ENCODE results near the gene UBAC1.
A peak's percentile ranks its signal among the peaks of the same experiment; 100 is the strongest.
"Not testable (repeated sequence)": the region's sequence is repeated elsewhere in the genome, so short reads cannot be mapped to it uniquely, and the experiment has no call there.

Gene UBAC1

GRCh38 chr9:135932656-135933055 is 28.5 kb downstream of the UBAC1 start:
- no peak for DNase-seq

DNA sequence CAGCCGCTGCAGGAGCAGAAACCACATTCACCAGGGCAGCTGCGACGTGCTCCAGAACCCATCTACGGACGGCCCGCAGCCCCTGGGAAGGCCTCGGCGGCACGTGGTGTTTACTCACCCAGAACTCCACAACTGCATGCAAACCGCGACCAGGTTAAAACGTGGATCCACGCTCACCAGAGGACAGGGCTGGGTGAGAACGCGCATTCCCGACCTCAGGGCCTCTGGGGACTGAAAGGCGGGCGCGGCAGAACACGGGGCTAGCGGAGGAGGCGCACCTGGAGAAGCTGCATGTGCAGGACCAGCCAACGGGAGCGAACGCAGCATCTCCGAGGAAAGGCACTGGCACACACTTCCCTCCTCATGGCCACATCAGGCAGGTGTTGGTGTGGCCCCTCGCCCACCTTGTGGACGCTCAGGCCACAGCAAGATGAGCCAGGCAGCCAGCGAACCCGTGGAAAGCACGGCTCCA is 29.8 kb downstream of the UBAC1 start:
- DNase-seq = no peak

GRCh38 chr9:135930446-135931345 is 30.5 kb downstream of the UBAC1 start:
- no peak for DNase-seq

- no peak for DNase-seq
These were observed 31.3 kb downstream of the UBAC1 start for GRCh38 chr9:135929656-135930445.

GRCh38 chr9:135928731-135929655 is 32.2 kb downstream of the UBAC1 start:
- no peak for DNase-seq

- no peak for DNase-seq
These were observed 33.0 kb downstream of the UBAC1 start for GRCh38 chr9:135928074-135928730.

- DNase-seq = no peak
These were observed 33.8 kb downstream of the UBAC1 start for GRCh38 chr9:135927195-135928013.

DNA sequence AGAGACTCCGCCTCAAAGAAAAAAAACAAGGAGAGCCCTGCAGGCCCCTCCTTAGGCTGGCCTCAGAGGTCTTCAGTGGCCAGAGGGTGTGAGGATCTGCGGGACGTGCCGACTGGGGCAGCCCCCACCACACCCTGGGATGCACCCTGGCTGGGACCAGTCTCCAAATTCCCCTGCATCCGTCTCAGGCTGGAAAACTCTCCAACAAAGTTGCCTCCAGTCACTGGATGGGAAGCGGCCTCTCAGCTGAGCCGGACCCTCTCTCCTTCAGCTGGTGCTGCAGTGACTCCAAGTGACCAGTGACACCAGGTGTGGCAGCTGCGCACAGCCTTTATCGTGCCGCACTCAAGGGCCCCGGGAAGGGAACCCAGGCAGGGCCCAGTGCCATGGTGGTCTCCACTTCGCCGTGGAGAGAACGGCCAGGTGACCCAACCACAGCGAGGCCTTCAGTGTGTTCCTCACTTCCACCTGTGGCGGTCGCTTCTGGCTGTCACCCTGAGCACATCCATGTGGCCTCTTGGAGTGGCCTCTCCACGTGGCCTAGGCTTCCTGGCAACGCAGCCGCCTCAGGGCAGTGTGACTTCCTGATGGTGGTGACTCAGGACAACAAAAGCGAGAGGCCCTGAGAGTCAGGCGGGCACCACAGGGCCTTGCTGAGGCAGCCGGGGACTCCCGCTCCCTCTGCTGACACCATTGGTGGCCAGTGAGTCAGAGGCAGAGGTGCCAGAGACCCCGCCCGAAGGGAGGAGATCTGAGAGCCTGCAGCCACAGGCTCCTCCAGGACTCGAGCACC is 34.6 kb downstream of the UBAC1 start:
- DNase-seq = no peak

DNA sequence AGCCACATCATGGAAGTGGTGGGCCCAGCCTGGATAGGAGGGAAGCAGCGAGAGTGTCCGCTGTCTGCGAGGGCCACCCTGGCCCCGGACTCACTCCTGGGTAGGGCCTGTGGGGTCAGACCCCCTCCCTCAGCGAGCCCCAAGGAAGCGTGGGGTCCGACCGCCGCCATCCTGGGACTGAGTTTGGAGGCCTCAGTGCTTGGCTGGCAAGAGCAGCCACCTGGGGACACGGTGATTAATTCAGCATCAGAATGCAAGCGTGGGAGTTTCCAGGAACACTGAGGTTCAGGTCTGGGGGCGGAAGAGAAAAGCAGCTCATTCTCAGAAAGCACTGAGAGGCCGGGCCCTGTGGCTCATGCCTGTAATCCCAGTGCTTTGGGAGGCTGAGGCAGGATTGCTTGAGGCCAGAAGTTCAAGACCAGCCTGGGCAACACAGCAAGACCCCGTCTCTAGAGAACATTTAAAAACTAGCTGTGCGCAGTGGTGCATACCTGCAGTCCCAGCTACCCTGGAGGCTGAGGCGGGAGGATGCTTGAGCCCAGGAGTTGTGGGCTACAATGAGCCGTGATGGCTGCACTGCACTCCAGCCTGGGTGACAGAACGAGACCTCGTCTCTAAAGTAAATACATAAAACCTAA is 35.6 kb downstream of the UBAC1 start:
- DNase-seq = no peak

DNA sequence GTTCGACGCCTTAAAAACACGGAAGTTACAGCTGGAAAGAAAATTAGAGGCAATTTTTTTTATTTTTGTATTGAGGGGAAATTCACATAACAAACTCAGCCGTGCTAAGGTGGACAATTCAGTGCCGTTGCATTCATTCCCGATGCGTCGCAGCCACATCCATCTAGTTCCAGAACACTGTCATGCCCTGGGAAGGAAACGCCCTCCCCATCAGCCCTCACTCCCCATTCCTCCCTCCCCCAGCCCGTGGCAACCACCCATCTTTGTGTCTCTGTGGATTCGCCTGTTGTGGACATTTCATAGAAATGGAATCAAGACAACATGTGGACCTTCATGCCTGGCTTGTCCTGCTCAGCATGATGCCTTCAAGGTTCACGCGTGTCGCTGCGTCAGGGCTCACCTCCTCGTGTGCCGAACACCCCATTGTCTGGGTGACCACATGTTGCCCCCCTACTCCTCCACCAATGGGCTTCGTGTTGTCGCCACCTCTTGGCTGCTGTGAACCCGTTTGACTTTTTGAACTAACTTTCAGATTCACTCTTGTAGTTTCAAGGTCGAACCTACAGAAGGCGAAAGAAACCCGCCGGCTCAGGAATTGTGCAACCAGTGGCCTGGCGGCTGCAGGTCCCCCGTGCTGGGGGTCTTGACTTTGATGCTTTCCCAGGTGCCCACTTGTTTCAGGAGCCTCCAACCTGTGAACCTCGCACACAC is 36.4 kb downstream of the UBAC1 start:
- no peak for DNase-seq

DNA sequence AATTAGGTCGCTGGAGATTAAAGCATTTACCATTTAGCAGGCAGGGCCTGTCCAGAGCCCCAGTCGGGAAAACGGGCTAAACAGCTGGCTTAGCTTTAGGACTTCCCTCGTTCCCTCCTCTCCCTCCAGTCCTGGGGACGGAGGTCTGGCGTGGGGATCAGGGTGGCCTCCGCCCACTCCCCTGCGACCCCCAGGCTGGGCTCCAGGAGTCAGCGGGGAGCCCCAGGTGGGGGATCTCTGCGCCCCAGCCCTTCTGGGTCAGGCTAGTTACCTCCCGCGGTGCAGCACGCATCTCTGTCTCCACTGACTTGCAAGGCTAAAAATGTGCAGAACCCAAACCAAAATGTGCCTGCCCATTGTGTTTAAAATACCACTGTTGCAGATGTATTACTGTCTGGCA is 37.7 kb downstream of the UBAC1 start:
- no peak for DNase-seq

DNA sequence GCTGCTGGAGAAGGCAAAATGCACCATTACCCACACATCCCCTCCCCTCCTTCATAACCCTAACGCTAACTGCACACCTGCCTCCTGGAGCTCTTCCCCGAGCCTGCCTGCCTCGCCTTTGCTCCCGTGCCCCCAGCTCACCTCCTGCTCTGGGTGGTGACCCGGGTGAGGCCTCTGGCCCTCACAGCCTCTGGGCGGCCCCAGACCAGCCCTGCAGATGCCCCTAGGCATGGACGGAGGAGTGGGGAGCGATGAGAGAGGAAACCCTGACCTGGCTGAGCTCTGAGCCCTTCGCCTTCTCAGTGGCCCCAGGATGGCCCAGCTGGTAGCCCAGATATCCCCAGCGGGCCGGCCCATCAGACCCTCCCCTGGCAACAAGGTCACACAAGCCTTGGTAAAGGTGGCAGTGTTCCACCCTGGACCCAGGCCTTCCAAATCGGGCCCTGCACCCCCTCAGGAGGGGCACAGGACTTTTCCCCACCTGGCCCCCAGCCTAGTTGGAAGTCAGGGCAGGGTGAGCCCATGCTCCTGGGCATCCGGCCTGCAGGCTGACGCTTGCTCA is 39.3 kb downstream of the UBAC1 start:
- no peak for DNase-seq

DNA sequence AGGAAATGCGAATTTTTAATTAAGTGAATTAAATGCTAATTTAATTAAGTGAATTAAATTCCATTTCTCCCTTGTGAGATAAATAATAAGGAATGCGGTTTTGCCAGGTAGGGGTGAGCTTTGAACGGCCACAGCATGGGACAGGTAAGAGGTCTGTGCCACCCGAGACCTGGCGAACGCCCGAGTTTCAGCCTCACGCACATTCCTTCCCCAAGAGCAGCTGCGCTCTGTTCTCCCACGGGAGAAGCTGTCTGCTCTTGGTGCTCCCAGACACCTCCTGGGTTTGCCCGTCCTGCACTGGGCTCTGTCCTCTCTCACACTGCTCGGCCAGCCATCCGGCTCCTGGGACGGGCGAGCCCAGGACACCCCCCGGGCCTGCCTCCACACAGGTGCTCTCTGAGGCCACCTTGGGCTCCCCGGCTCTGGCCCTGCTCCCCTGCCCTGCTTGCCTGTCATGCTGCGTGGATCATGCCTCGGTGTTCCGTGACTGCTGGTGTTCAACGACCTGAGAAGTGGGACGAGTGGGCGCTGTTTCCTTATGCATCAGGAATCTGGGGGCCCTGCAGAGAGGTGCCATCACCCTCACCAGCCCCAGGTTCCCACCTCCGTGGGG is 40.1 kb downstream of the UBAC1 start:
- peak; percentile 9 for DNase-seq

- DNase-seq = no peak
These were observed 40.8 kb downstream of the UBAC1 start for GRCh38 chr9:135920256-135920930.

- no peak for DNase-seq
These were observed 41.8 kb downstream of the UBAC1 start for GRCh38 chr9:135919318-135919890.

GRCh38 chr9:135916227-135916626 is 44.9 kb downstream of the UBAC1 start:
- DNase-seq = not testable (repeated sequence)

DNA sequence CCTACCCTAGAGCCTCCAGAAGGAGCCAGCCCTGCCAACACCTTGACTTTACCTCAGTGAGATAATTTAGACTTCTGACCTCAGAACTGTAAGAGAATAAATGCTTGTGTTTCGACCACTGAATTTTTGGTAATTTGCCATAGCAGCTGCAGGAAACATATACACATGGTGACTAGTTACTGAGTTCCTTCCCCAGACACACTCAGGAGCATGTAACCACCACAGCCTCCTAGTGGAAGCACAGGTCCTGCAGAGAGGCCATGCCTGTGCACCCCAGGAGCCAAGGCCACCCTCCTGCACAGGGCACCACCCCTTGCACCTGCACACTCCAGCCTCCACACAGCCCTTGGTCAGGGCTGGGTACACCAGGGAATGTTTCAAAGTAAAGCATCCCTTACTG is 46.3 kb downstream of the UBAC1 start:
- no peak for DNase-seq

Measured in eye (tissue), 1 donor.